GM12891 (cell line): Measurements from ENCODE around the gene B3GNT5.

Source experiments
- POLR2A ChIP-seq: IDR thresholded peaks from 2 replicates; pipeline ENCODE4 v1.6.1; 2011; ENCODE audit warnings: low read depth, low read length, control low read depth
- TAF1 ChIP-seq: IDR thresholded peaks from 2 replicates; pipeline ENCODE4 v1.6.1; 2011; ENCODE audit warnings: low read depth, low read length, control low read depth

- TF ChIP-seq POLR2A = no peak
- no peak for TF ChIP-seq TAF1
These were observed 66.3 kb downstream of the B3GNT5 start for GRCh38 chr3:183319371-183319770.
